ENCODE data around the gene OPALIN.
A peak's percentile ranks its signal among the peaks of the same experiment; 100 is the strongest.

DNA sequence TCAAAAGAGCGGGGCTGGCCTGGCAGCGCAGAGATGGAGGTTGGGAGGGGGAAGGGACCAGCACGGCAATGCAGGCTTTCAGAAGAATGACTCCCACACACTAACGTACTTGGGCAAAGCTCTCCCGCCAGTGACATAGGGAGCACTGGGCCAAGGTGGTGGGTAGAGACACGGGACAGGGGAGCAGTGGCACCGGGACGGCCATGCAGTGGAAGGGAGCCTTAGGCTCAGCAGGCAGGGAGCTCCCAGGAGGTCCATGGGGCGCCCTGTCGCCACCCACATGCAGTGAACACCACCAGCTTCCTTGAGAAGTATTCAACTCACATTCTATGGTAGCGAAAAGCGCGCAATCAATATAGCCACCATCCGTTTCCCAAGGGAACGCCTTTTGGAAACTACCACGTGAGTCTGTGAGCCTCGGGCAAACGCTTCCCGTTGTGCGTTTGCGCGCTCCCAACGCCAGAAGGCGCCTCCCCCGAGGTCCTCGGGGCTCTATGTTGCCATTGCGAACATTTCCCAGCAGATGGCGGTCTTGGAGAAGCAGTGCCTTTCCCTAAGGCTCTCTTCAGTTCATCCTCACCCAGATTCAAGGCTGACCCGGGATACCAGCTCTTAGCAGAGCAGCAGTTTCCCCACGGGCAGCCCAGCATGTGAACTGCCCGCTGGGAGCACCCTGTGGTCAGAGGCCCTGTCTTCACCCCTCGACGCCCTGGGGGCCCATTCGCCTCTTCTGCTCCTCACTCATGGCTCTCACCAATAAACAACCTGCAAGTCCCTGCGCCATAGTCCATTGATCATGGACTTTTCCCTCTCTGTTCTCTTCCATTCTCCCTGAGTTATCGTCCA is 16.4 kb upstream of the OPALIN start:
- TF ChIP-seq, protein P1, sequence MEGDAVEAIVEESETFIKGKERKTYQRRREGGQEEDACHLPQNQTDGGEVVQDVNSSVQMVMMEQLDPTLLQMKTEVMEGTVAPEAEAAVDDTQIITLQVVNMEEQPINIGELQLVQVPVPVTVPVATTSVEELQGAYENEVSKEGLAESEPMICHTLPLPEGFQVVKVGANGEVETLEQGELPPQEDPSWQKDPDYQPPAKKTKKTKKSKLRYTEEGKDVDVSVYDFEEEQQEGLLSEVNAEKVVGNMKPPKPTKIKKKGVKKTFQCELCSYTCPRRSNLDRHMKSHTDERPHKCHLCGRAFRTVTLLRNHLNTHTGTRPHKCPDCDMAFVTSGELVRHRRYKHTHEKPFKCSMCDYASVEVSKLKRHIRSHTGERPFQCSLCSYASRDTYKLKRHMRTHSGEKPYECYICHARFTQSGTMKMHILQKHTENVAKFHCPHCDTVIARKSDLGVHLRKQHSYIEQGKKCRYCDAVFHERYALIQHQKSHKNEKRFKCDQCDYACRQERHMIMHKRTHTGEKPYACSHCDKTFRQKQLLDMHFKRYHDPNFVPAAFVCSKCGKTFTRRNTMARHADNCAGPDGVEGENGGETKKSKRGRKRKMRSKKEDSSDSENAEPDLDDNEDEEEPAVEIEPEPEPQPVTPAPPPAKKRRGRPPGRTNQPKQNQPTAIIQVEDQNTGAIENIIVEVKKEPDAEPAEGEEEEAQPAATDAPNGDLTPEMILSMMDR (IDR thresholded peaks at IDR 0.05) = peak; percentile 66 to 97 (median 92)
- no peak for TF ChIP-seq POLR2A (IDR thresholded peaks at IDR 0.05)
- TF ChIP-seq POLR2AphosphoS5 (IDR thresholded peaks at IDR 0.05) = peak; percentile 85

Measured in prostate gland (tissue), 2 donors.